PC-3 (cell line): ENCODE measurements around the gene CSAG3. TPM values are rescaled to one million over a fixed set of nuclear protein-coding genes. Genes with fewer than 3 reads are reported as not detected.

Source experiments
- ATAC-seq: fragments of 200-7000 bp; cut with Tn5 transposase; 2 replicates; pipeline ENCODE4 v1.9.1; 2020; ENCODE audit warnings: mild to moderate bottlenecking, moderate library complexity
- BruUV-seq: library from RNA; stranded (reverse); fragments of 400-500 nt; replicated peaks from 2 replicates; lab custom pipeline; 2021; lab: Mats Ljungman, UMichigan
- CTCF ChIA-PET: fragments of 300-600 bp; sonication (Branson Sonifier 250); formaldehyde crosslinking; loops from one replicate; lab custom pipeline; 2022; ENCODE audit warnings: antibody characterized with exemption; lab: Charles Lee
- POLR2A ChIA-PET: fragments of 300-600 bp; sonication (Branson Sonifier 250); formaldehyde crosslinking; loops from one replicate; lab custom pipeline; 2022; ENCODE audit warnings: antibody characterized with exemption; ENCODE audit not compliant: unreplicated experiment; lab: Charles Lee
- DNase-seq: peaks from one replicate; pipeline ENCODE4 v3.0.0-alpha.2; 2015
- H2AFZ ChIP-seq: fragments of 300-600 bp; sonication (generic); 2 replicates; pipeline ENCODE4 v1.6.0; 2016; ENCODE audit warnings: antibody characterized with exemption, low read length
- H3F3A ChIP-seq: fragments of 300-600 bp; sonication (generic); one replicate; pipeline ENCODE4 v1.6.0; 2017; ENCODE audit warnings: antibody characterized with exemption, low read length, control low read depth, mild to moderate bottlenecking; ENCODE audit not compliant: unreplicated experiment
- H3K27ac ChIP-seq: fragments of 300-600 bp; sonication (generic); 2 replicates; pipeline ENCODE4 v1.5.1; 2016; ENCODE audit warnings: mild to moderate bottlenecking, low read length
- H3K27me3 ChIP-seq: fragments of 300-600 bp; sonication (generic); 2 replicates; pipeline ENCODE4 v1.6.1; 2016; ENCODE audit warnings: low read length, mixed read lengths
- H3K36me3 ChIP-seq: fragments of 300-600 bp; sonication (generic); 2 replicates; pipeline ENCODE4 v1.6.1; 2016; ENCODE audit warnings: low read depth, mixed run types, low read length, mixed read lengths
- H3K4me1 ChIP-seq: fragments of 300-600 bp; sonication (generic); 2 replicates; pipeline ENCODE4 v1.5.1; 2016; ENCODE audit warnings: low read length; ENCODE audit not compliant: insufficient read depth
- H3K4me2 ChIP-seq: fragments of 300-600 bp; sonication (generic); 2 replicates; pipeline ENCODE4 v1.6.0; 2016; ENCODE audit warnings: low read length
- H3K4me3 ChIP-seq: fragments of 300-600 bp; sonication (generic); 2 replicates; pipeline ENCODE4 v1.5.1; 2016; ENCODE audit warnings: mild to moderate bottlenecking, low read length, mixed read lengths
- H3K79me2 ChIP-seq: fragments of 300-600 bp; sonication (generic); 2 replicates; pipeline ENCODE4 v1.6.1; 2017; ENCODE audit warnings: low read length, mixed read lengths
- H3K9ac ChIP-seq: fragments of 300-600 bp; sonication (generic); 2 replicates; pipeline ENCODE4 v1.6.0; 2016; ENCODE audit warnings: mild to moderate bottlenecking, low read length
- H3K9me2 ChIP-seq: fragments of 300-600 bp; sonication (generic); replicated peaks from 2 replicates; pipeline ENCODE4 v1.6.1; 2016; ENCODE audit warnings: mixed run types, low read length, mixed read lengths
- H3K9me3 ChIP-seq: fragments of 300-600 bp; sonication (generic); 2 replicates; pipeline ENCODE4 v1.6.1; 2016; ENCODE audit warnings: low read length, mixed read lengths
- H4K20me1 ChIP-seq: fragments of 300-600 bp; sonication (generic); 2 replicates; pipeline ENCODE4 v1.6.1; 2016; ENCODE audit warnings: low read length, mixed read lengths
- CTCF ChIP-seq: fragments of 300-600 bp; sonication (generic); conservative IDR thresholded peaks from 2 replicates; pipeline ENCODE4 v1.5.1; 2017; ENCODE audit warnings: antibody characterized with exemption, low read depth, mild to moderate bottlenecking, low read length
- EZH2 ChIP-seq: fragments of 300-600 bp; sonication (generic); IDR thresholded peaks from one replicate; pipeline ENCODE4 v1.6.1; 2017; ENCODE audit warnings: antibody characterized with exemption, mild to moderate bottlenecking, low read length; ENCODE audit not compliant: unreplicated experiment
- EZH2phosphoT487 ChIP-seq: fragments of 300-600 bp; sonication (generic); IDR thresholded peaks from 2 replicates; pipeline ENCODE4 v1.6.1; 2018; ENCODE audit warnings: mild to moderate bottlenecking, antibody characterized with exemption, low read length, borderline replicate concordance
- intact Hi-C: fragments of 100-400 bp; cut with micrococcal nuclease; formaldehyde crosslinking; loops from 2 replicates; pipeline ENCODE4 v1.9.0; 2023
- total RNA-seq: library from RNA; depleted of rRNA; stranded (reverse); fragments of >200 nt; gene quantifications from 2 replicates; pipeline ENCODE4 v1.2.3, GENCODE V29; 2014; rRNA removed

The CSAG3 gene
- total RNA-seq, 1 experiment from 2014 or later, result not detected

- ATAC-seq (no peak), DNase-seq (no peak)
- BruUV-seq, result no TSS peak
- TF ChIP-seq EZH2phosphoT487 (no peak), EZH2 (no peak), CTCF (no peak)
- Histone ChIP-seq H3K36me3 (no peaks in the 10 kb centered on the region), H3K4me2 (no peak overlapping the region), H3K9me2 (no peaks in the 10 kb centered on the region), H4K20me1 (no peaks in the 10 kb centered on the region), H3K9me3 (no peaks in the 10 kb centered on the region), H2AFZ (no peak overlapping the region), H3K27me3 (peaks cover 39% of the 10 kb centered on the region), H3K27ac (no peak overlapping the region), H3K4me3 (no peak overlapping the region), H3F3A (no peaks in the 10 kb centered on the region), H3K79me2 (no peaks in the 10 kb centered on the region), H3K9ac (no peak overlapping the region), H3K4me1 (no peaks in the 10 kb centered on the region)
- POLR2A ChIA-PET, result no interaction called here
- intact Hi-C loops, result no loop called here
- CTCF ChIA-PET, result no interaction called here
Measured at GRCh38 chrX:152798945-152799344, 39.9 kb downstream of the CSAG3 start.

GRCh38 chrX:152806035-152806434 lies 47.0 kb downstream of the CSAG3 start:
- intact Hi-C loops, result no loop called here

More at GRCh38 chrX:152806035-152806434, 47.0 kb downstream of the CSAG3 start:
- DNase-seq (no peak), ATAC-seq (no peak)
- no peaks in the 10 kb centered on the region for H4K20me1 ChIP-seq
- H3K4me3 ChIP-seq, result no peak overlapping the region
- H3K4me1 ChIP-seq, result no peaks in the 10 kb centered on the region
- H3K4me2 ChIP-seq, result no peak overlapping the region
- TF ChIP-seq CTCF, result no peak
- no peak for TF ChIP-seq EZH2phosphoT487
- H3K9me3 ChIP-seq, result no peaks in the 10 kb centered on the region
- no peaks in the 10 kb centered on the region for H3K79me2 ChIP-seq
- ChIA-PET CTCF (no interaction called here), POLR2A (no interaction called here)
- no peak overlapping the region for H3K27ac ChIP-seq
- peaks cover 23% of the 10 kb centered on the region for H3K27me3 ChIP-seq
- no peaks in the 10 kb centered on the region for H3F3A ChIP-seq
- no peaks in the 10 kb centered on the region for H3K9me2 ChIP-seq
- H2AFZ ChIP-seq, result no peak overlapping the region
- BruUV-seq, result no TSS peak
- no peak overlapping the region for H3K9ac ChIP-seq
- no peaks in the 10 kb centered on the region for H3K36me3 ChIP-seq

Other genes starting within 250 kb of the CSAG3 start
- under 0.01 TPM in 1 of 2 replicates, not detected in the other for gene GABRQ, start 121.3 kb upstream of the CSAG3 start, total RNA-seq
- 2.5 and 3.0 TPM in 2 replicates for gene MAGEA3, start 60.4 kb upstream of the CSAG3 start, total RNA-seq
- gene CSAG2, start 49.9 kb upstream of the CSAG3 start, total RNA-seq, result not detected in 2 replicates
- not detected in 2 replicates for gene MAGEA2B, start 44.6 kb upstream of the CSAG3 start, total RNA-seq
- gene CSAG1, start 25.5 kb upstream of the CSAG3 start, total RNA-seq, result not detected in 2 replicates
- gene MAGEA12, start 25.5 kb upstream of the CSAG3 start, total RNA-seq, result 0.23 and 0.29 TPM in 2 replicates
- gene MAGEA2, start 5.4 kb upstream of the CSAG3 start, total RNA-seq, result not detected in 2 replicates
- gene MAGEA6, start 10.5 kb downstream of the CSAG3 start, total RNA-seq, result 1.2 and 1.3 TPM in 2 replicates
- 40.9 and 42.9 TPM in 2 replicates for gene CETN2, start 71.5 kb downstream of the CSAG3 start, total RNA-seq
- 32.3 and 33.7 TPM in 2 replicates for gene NSDHL, start 71.8 kb downstream of the CSAG3 start, total RNA-seq
- gene ZNF185, start 138.8 kb downstream of the CSAG3 start, total RNA-seq, result 68.9 and 77.0 TPM in 2 replicates
- gene PNMA5, start 234.9 kb downstream of the CSAG3 start, total RNA-seq, result not detected in 2 replicates